H1 (cell line): ENCODE measurements around the gene ATP1A1. TPM values are rescaled to one million over a fixed set of nuclear protein-coding genes. Genes with fewer than 3 reads are reported as not detected.

Experiments used
- CTCF ChIA-PET: fragments of 300-600 bp; sonication (Branson Sonifier 250); formaldehyde crosslinking; loops from one replicate; lab custom pipeline; 2021; ENCODE audit not compliant: partially characterized antibody; lab: Charles Lee
- POLR2A ChIA-PET: fragments of 300-600 bp; sonication (Branson Sonifier 250); formaldehyde crosslinking; loops from one replicate; lab custom pipeline; 2021; ENCODE audit warnings: inconsistent platforms; ENCODE audit not compliant: partially characterized antibody; lab: Charles Lee
- DNase-seq, 2 experiments: peaks; one replicate each; pipeline versions ENCODE4 v3.0.0 to v3.0.0-alpha.2; 2010 to 2022; ENCODE audit warnings: low spot score in 2 of 2, low read depth in 1 of 2, mixed read lengths in 1 of 2
- FAIRE-seq: peaks from 2 replicates; lab custom pipeline; 2011; peaks lifted over from hg19 to GRCh38; lab: Jason Lieb, UNC
- H2AFZ ChIP-seq: 2 replicates; pipeline ENCODE4 v1.8.1; 2012; ENCODE audit warnings: low read length, inconsistent platforms
- H2AK5ac ChIP-seq: 2 replicates; pipeline ENCODE4 v1.6.1; 2013; ENCODE audit warnings: low read depth, low read length
- H2BK120ac ChIP-seq: replicated peaks from 2 replicates; pipeline ENCODE3; 2013; ENCODE audit warnings: low read depth, low read length, inconsistent platforms
- H2BK12ac ChIP-seq: 2 replicates; pipeline ENCODE4 v1.6.1; 2013; ENCODE audit warnings: low read depth, low read length
- H2BK15ac ChIP-seq: 2 replicates; pipeline ENCODE4 v1.6.1; 2013; ENCODE audit warnings: low read length
- H2BK20ac ChIP-seq: 2 replicates; pipeline ENCODE4 v1.6.1; 2013; ENCODE audit warnings: low read length
- H2BK5ac ChIP-seq: 2 replicates; pipeline ENCODE4 v1.6.1; 2013; ENCODE audit warnings: low read depth, low read length
- H3K14ac ChIP-seq: 2 replicates; pipeline ENCODE4 v1.6.1; 2013; ENCODE audit warnings: inconsistent platforms; ENCODE audit not compliant: insufficient read length
- H3K18ac ChIP-seq: 2 replicates; pipeline ENCODE4 v1.6.1; 2013; ENCODE audit warnings: low read length; ENCODE audit errors: extremely low read depth
- H3K23ac ChIP-seq: 2 replicates; pipeline ENCODE4 v1.6.1; 2013; ENCODE audit warnings: inconsistent platforms; ENCODE audit not compliant: insufficient read length
- H3K23me2 ChIP-seq: 2 replicates; pipeline ENCODE4 v1.6.1; 2013; ENCODE audit warnings: low read depth, low read length
- H3K27ac ChIP-seq: 2 replicates; pipeline ENCODE4 v1.6.1; 2011; ENCODE audit warnings: low read depth, low read length, inconsistent platforms
- H3K27me3 ChIP-seq, 4 experiments: replicated peaks in 1 of 4; 1 replicate in 1 of 4; 2 replicates in 3 of 4; pipeline versions ENCODE4 v1.6.1 to v1.8.1; 2011 to 2013; ENCODE audit warnings: low read length in 3 of 4, mild to moderate bottlenecking in 3 of 4, inconsistent platforms in 2 of 4, mixed read lengths in 2 of 4, moderate library complexity in 1 of 4; ENCODE audit not compliant: control insufficient read depth in 3 of 4, insufficient read depth in 3 of 4; ENCODE audit errors: extremely low read depth in 1 of 4
- H3K36me3 ChIP-seq, 4 experiments: 2 replicates each; pipeline versions ENCODE4 v1.6.1 to v1.8.1; 2011 to 2013; ENCODE audit warnings: mild to moderate bottlenecking in 4 of 4, low read length in 3 of 4, moderate library complexity in 2 of 4, control low read depth in 1 of 4, inconsistent platforms in 1 of 4; ENCODE audit not compliant: insufficient read depth in 4 of 4, control insufficient read depth in 2 of 4
- H3K4ac ChIP-seq: replicated peaks from 2 replicates; pipeline ENCODE3; 2013; ENCODE audit warnings: low read length, low read depth, mixed read lengths, inconsistent platforms; ENCODE audit not compliant: insufficient read length
- H3K4me1 ChIP-seq, 4 experiments: replicated peaks in 1 of 4; 1 replicate in 1 of 4; 2 replicates in 3 of 4; pipeline versions ENCODE4 v1.6.1 to v1.8.1; 2011 to 2013; ENCODE audit warnings: low read length in 3 of 4, inconsistent platforms in 2 of 4, mixed read lengths in 1 of 4; ENCODE audit not compliant: insufficient read depth in 4 of 4, control insufficient read depth in 3 of 4
- H3K4me2 ChIP-seq, 2 experiments: 2 replicates each; pipeline versions ENCODE4 v1.6.1 to v1.8.1; 2011 to 2013; ENCODE audit warnings: low read depth in 2 of 2, low read length in 2 of 2, control low read depth in 1 of 2, inconsistent platforms in 1 of 2, mild to moderate bottlenecking in 1 of 2; ENCODE audit not compliant: insufficient read depth in 1 of 2
- H3K4me3 ChIP-seq, 4 experiments: fragments of 200-600, 300-600 bp in 1 of 4; sonication (generic), shearing (Covaris generic), sonication (Bioruptor Twin) in 1 of 4; 2 replicates each; pipeline versions ENCODE4 v1.5.1 to v1.8.1; 2011 to 2016; ENCODE audit warnings: low read length in 4 of 4, low read depth in 3 of 4, control low read depth in 2 of 4, inconsistent platforms in 2 of 4, mild to moderate bottlenecking in 2 of 4, mixed read lengths in 1 of 4, moderate library complexity in 1 of 4; ENCODE audit not compliant: insufficient read depth in 2 of 4; ENCODE audit errors: extremely low read depth in 1 of 4
- H3K56ac ChIP-seq: replicated peaks from 2 replicates; pipeline ENCODE3; 2013; ENCODE audit warnings: low read depth, mild to moderate bottlenecking, mixed read lengths, low read length, inconsistent platforms; ENCODE audit not compliant: insufficient read length
- H3K79me1 ChIP-seq: 2 replicates; pipeline ENCODE4 v1.6.1; 2013; ENCODE audit warnings: low read depth, low read length, control low read depth
- H3K79me2 ChIP-seq, 2 experiments: 2 replicates each; pipeline versions ENCODE4 v1.6.1 to v1.8.1; 2012 to 2013; ENCODE audit warnings: low read length in 2 of 2, mild to moderate bottlenecking in 2 of 2, inconsistent platforms in 1 of 2; ENCODE audit not compliant: insufficient read depth in 2 of 2, control insufficient read depth in 1 of 2
- H3K9ac ChIP-seq, 4 experiments: replicated peaks in 1 of 4; 1 replicate in 1 of 4; 2 replicates in 3 of 4; pipeline versions ENCODE4 v1.6.1 to v1.8.1; 2011 to 2013; ENCODE audit warnings: low read depth in 3 of 4, low read length in 3 of 4, control low read depth in 2 of 4, mild to moderate bottlenecking in 2 of 4, moderate library complexity in 2 of 4, inconsistent platforms in 1 of 4; ENCODE audit errors: extremely low read depth in 1 of 4
- H3K9me3 ChIP-seq, 2 experiments: 2 replicates each; pipeline versions ENCODE4 v1.6.1 to v1.8.1; 2012 to 2013; ENCODE audit warnings: mild to moderate bottlenecking in 2 of 2, moderate library complexity in 2 of 2, control low read depth in 1 of 2, inconsistent platforms in 1 of 2, low read depth in 1 of 2, low read length in 1 of 2, mixed read lengths in 1 of 2; ENCODE audit not compliant: insufficient read depth in 2 of 2
- H4K20me1 ChIP-seq, 2 experiments: replicated peaks in 1 of 2; 2 replicates each; pipeline versions ENCODE3 to v1.8.1; 2011 to 2013; ENCODE audit warnings: inconsistent platforms in 2 of 2, low read length in 2 of 2, mild to moderate bottlenecking in 1 of 2; ENCODE audit not compliant: insufficient read depth in 2 of 2, control insufficient read depth in 1 of 2
- H4K5ac ChIP-seq: 2 replicates; pipeline ENCODE4 v1.6.1; 2013; ENCODE audit warnings: low read length, low read depth, mixed read lengths, inconsistent platforms; ENCODE audit not compliant: insufficient read length
- H4K8ac ChIP-seq: 2 replicates; pipeline ENCODE4 v1.8.0; 2013; ENCODE audit warnings: mild to moderate bottlenecking, moderate library complexity, low read length, inconsistent platforms; ENCODE audit not compliant: insufficient read depth; ENCODE audit errors: extremely low read depth
- H4K91ac ChIP-seq: replicated peaks from 2 replicates; pipeline ENCODE3; 2013; ENCODE audit warnings: low read length, mixed read lengths, inconsistent platforms; ENCODE audit not compliant: insufficient read length
- WGBS, 2 experiments: shearing (Covaris generic) in 1 of 2; methylation state at CpG; one replicate each; pipeline versions ENCODE4 v1.1.6 to v1.1.7; 2013 to 2015; ENCODE audit warnings: low lambda C conversion rate in 2 of 2, mixed read lengths in 2 of 2, inconsistent platforms in 1 of 2, low coverage in 1 of 2, missing lambda C conversion rate in 1 of 2; ENCODE audit not compliant: insufficient replicate concordance in 2 of 2, insufficient coverage in 1 of 2, insufficient read length in 1 of 2; ENCODE audit errors: extremely low coverage in 1 of 2, missing lambda C conversion rate in 1 of 2; 5-methylcytosine and 5-hydroxymethylcytosine counted together
- polyA plus RNA-seq, 7 experiments: library from polyadenylated mRNA; depleted of rRNA in 3 of 7; stranded (reverse) in 5 of 7; unstranded in 2 of 7; fragments of >200 nt in 5 of 7; fragments of 200-250 nt in 2 of 7; gene quantifications; 1 replicate in 5 of 7; 2 replicates in 1 of 7; 4 replicates in 1 of 7; pipeline versions ENCODE4 v1.2.1 to v1.2.3, GENCODE V29; 2011 to 2013; ENCODE audit warnings: missing spikeins in 2 of 7, mixed read lengths in 2 of 7
- total RNA-seq: library from RNA; stranded (reverse); fragmentation: NEBNext Ultra II Directional; extraction: Animal tissue kit (Norgen Biotek cat#: 25700); gene quantifications from 2 replicates; pipeline ENCODE4 v1.2.1, GENCODE V29; 2021
- TF ChIP-seq, protein P1 (sequence below): IDR thresholded peaks from 2 replicates; pipeline ENCODE4 v1.6.1; 2012; ENCODE audit warnings: low read length, inconsistent platforms

Gene ATP1A1
- total and polyA plus RNA-seq, 2 of the 8 experiments (the other 6 are each of a cell fraction or from before 2014, with no cell fraction given) = 222 to 325 TPM

DNA sequence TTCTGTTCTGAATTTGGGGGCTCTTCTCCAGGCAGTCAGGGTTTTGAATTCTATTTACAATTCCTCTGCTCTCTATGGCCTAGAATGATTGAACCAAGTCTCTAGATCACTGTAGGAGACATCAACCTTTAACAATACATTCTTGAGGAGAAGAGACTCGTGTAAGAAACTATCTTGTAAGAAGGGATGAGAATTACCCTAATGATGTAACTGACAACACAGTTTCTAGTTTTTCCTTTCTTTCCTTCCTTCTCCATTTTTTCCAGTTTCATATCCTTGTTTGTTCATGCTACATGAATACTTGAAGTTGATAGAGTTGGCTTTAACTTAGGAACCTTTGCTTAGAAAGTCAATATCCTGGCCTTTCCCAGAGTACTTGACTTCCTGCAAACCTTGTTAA, 1.3 kb upstream of the ATP1A1 start:
- Histone ChIP-seq H3K9me3 (no peaks in the 10 kb centered on the region), H2BK15ac (no peak overlapping the region), H2BK120ac (no peak overlapping the region), H3K4me1 (peaks cover 3 to 16% (median 14%) of the 10 kb centered on the region in 4 experiments), H2AK5ac (no peak overlapping the region), H3K79me1 (peaks cover 8% of the 10 kb centered on the region), H3K36me3 (no peaks in the 10 kb centered on the region), H4K5ac (no peak overlapping the region), H3K4me2 (peak overlapping the region; percentile 89 to 92; a peak in 3 of 4 replicates), H4K91ac (no peak overlapping the region), H2BK20ac (no peak overlapping the region), H2AFZ (no peak overlapping the region), H3K79me2 (peaks cover 15 to 30% of the 10 kb centered on the region in 2 experiments), H3K27me3 (no peaks in the 10 kb centered on the region; a peak in 3 of 7 replicates), H3K23me2 (peaks cover 16% of the 10 kb centered on the region), H2BK12ac (no peak overlapping the region), H3K4ac (no peak overlapping the region), H3K27ac (no peak overlapping the region), H4K20me1 (peaks cover 9 to 11% of the 10 kb centered on the region in 2 experiments), H3K9ac (no peak overlapping the region), H4K8ac (no peak overlapping the region), H3K56ac (no peak overlapping the region), H2BK5ac (no peak overlapping the region), H3K4me3 (peak overlapping the region in 1 of 4 experiments; percentile 89; a peak in 4 of 8 replicates), H3K23ac (no peak overlapping the region), H3K14ac (no peak overlapping the region), H3K18ac (no peak overlapping the region)
- WGBS, 2 experiments = 78% methylated on average over 1 of the region's 1 CpG; no CpG with 5 or more reads in 1 of the 2 experiments
- TF ChIP-seq, protein P1, sequence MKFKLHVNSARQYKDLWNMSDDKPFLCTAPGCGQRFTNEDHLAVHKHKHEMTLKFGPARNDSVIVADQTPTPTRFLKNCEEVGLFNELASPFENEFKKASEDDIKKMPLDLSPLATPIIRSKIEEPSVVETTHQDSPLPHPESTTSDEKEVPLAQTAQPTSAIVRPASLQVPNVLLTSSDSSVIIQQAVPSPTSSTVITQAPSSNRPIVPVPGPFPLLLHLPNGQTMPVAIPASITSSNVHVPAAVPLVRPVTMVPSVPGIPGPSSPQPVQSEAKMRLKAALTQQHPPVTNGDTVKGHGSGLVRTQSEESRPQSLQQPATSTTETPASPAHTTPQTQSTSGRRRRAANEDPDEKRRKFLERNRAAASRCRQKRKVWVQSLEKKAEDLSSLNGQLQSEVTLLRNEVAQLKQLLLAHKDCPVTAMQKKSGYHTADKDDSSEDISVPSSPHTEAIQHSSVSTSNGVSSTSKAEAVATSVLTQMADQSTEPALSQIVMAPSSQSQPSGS = no peak
- FAIRE-seq (no peak), DNase-seq (no peak)
- ChIA-PET POLR2A (interaction anchor here (0.6 to 4.9 kb wide), 3 partner anchors 26 to 1476 kb away, joined by 3 to 21 read pairs (median 8); no protein-coding TSS in a partner anchor), CTCF (interaction anchor here (0.7 to 2.1 kb wide), 5 partner anchors 13 to 232 kb away, joined by 3 to 8 read pairs (median 6); no protein-coding TSS in a partner anchor)
